Skeletal muscle cell (primary cell): Measurements from ENCODE around the gene RAI14.
"Not testable (repeated sequence)": the region's sequence is repeated elsewhere in the genome, so short reads cannot be mapped to it uniquely, and the experiment has no call there.

Source experiments
- DNase-seq: peaks from one replicate; pipeline ENCODE4 v3.0.0-alpha.2; 2010; ENCODE audit warnings: low read depth
- H3K4me3 ChIP-seq: 2 replicates; pipeline ENCODE4 v1.5.1; 2011; ENCODE audit warnings: low read depth, mild to moderate bottlenecking, control low read depth, low read length, moderate library complexity

Gene RAI14

DNA sequence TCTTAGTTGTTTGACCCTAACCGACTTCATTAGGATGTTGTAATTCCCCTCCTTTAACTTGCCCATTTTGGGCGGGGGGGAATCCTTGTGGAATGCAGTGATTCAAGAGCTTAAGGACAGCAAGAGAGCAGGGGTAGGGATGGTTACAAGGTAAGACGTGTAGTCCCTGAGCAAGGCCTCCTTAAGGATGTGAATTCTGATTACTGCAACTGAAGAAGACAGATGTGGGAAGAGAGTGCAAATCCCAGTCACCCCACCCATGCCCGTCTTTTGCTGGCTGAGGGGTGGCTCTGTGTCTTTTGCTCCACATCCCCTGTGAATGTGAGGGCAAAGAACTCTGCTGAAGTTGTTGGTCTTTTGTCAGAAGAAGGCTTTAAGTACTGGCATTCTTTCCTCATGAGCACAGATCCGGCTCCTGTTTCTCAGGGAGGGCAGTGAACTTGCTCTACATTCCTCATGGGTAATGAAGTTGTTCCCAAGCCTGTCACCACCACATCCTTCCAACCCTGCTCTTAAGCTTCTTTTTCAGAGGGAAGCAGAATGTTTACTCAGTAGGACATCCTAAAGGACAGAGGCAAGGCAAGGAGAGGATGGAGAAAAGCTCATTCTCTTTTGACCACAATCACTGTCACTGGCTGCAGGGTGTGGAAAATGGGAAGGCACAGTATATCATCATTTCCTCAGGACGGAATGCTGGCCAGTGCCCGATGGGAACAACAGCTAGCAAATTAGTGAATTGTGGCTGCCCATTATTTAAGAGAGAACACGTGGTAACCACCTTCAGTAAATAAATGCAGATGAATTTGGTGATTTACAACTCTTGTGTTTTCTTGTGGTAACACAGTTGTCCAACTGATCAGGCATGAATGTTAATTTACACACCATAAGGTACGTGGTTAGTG is 61.5 kb downstream of the RAI14 start:
- DNase-seq = peak; percentile 95
- no peak overlapping the region for H3K4me3 ChIP-seq

DNA sequence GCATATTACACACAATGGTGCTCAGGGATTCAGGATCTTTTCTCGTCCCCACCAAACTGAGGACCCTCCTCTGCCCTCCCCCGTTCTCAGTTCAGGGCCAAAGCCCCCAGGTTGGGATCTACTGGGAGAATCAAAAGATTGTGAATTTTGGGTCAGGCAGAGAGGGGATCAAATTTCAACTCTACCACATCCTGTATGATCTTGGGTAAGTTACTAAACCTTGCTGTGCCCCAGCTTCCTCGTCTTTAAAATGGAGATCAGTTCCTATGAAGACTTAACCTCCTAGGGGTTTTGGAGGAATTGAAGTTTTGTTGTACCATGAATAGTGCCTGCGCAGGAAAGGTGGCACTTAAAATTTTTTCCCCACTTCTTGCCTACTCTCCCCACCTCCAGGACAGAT is 62.4 kb downstream of the RAI14 start:
- DNase-seq = no peak
- no peak overlapping the region for H3K4me3 ChIP-seq

DNA sequence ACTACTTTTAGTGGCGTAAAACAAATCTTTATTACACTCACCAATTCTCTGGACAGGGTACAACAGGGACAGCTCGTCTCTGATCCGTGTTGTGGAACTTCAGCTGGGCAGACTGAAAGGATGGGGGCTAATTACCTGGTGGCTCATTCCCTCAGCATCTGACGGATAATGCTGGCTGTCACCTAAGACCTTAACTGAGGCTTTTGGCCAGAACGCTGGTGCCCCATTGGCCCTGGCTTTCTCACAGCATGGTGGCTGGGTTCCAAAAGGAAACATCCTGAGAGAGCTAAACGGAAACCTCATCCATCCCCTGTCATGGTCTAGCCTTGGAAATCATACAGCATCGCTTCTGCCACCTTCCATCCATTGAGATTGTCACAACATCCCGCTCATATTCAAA is 62.9 kb downstream of the RAI14 start:
- H3K4me3 ChIP-seq = no peak overlapping the region
- DNase-seq = no peak

DNA sequence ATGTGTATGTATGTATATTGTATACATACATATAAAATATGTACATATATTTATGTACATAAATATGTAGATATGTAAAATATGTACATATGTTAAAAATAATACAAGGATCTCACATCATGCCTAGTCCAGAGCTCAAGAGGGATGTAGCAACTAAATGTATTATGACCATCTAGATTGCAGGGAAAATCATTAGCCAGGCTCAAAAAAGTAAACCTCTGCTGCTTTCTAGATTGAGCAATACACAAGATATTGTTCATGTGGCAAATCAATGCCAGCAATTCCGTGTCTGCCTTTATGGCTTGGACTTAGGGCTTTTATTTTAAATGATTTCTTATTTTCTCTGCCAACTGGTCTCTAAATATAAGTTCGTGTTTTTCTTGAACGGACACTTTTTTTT is 65.2 kb downstream of the RAI14 start:
- H3K4me3 ChIP-seq = no peak overlapping the region
- no peak for DNase-seq

DNA sequence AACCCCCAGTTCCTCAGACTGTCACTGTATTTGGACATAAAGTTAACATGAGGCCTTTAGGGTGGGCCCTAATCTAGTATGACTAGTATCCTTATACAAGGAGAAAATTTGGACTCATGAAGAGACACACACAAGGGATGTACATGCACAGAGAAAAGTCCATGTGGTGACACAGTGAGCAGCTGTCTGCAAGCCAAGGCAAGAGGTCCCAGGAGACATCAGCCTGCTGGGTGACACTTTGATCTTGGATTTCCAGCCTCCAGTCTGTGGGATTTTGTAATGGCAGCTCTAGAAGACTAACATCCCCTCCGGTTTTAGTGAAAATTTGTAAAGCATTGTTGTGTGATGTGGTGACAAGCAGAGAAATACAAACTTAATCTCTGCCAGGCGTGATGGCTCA is 66.1 kb downstream of the RAI14 start:
- no peak for DNase-seq
- H3K4me3 ChIP-seq = no peak overlapping the region

DNA sequence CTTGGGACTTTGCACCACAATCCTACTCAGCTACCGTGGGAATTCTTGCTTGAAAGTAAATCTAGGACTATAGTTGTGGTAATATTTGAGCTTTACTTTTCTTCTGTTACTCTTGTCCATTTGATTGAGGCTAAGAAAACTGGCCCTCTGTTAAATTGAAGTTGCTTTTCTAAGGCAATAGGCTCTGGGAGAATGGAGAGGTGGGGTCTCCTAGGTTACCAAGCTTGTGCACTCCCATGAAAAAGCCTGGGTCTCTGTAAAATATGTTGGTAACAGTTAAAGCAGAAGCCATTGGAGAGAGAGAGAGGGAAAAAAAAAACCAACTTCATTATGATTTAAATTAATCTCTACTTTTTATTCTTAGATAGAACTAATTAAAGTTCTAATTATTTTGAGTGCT is 68.6 kb downstream of the RAI14 start:
- DNase-seq = no peak
- H3K4me3 ChIP-seq = no peak overlapping the region

DNA sequence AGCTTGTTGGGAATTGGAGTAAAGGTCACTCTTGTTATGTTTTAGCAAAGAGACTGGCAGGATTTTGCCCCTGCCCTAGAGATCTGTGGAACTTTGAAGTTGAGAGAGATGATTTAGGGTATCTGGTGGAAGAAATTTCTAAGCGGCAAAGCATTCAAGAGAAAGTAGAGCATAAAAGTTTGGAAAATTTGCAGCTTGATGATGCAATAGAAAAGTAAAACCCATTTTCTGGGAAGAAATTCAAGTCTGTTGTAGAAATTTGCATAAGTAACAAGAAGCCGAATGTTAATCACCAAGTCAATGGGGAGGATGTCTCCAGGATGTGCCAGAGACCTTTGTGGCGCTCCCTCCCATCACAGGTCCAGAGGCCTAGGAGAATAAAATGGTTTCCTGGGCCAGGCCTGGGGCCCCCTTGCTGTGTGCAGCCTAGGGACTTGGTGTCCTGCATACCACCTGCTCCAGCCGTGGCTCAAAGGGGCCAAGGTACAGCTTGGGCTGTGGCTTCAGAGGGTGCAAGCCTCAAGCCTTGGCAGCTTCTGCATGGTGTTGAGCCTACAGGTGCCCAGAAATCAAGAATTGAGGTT is 71.1 kb downstream of the RAI14 start:
- H3K4me3 ChIP-seq, DNase-seq: not testable (repeated sequence)

DNA sequence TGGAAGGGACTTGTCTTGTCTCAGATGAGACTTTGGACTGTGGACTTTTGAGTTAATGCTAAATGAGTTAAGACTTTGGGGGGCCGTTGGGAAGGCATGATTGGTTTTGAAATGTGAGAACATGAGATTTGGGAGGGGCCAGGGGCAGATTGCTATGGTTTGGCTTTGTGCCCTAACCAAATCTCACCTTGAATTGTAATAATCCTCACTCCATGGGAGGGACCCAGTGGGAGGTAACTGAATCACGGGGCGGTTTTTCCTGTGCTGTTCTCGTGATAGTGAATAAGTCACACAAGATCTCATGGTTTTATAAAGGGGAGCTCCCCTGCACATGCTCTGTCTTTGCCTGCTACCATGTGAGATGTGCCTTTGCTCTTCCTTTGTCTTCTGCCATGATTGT is 72.1 kb downstream of the RAI14 start:
- DNase-seq = no peak
- no peak overlapping the region for H3K4me3 ChIP-seq

DNA sequence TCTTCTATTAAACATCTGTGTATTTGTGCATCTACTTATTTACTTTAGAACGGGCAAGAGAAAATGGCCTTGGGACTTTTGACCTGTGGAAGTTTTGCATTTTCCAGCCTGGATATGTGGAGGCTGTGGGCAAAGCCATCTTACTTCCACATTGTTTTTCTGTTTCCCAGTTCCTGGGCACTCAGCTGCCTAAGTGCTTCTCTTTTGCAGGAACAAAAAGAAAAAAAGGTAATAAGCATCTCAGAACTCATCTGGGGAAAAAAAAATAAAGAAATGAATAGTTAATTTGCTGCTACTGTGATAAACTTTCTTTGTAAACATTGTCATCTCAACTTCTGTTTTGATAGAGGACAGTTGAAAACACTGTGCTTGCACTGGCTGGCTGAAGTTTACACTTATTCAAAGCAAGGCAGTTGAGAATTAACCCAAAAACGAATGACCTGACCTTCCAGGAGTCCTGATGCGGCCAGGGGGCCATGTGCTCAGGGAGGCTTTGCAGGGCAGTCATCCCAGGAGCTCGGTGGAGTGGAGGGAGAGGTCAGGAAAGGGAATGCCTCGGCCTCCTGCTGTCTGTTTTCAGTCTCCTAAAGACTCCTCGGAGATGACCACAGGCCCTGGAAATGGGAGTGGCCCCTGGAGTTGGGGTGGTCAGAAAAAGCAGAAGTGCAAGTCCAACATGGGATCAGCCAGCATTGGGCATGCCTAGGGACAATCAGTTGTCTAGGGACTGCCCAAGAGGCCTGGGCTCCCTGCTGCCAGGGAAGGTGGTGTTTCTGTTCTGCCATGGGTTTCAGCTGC is 75.5 kb downstream of the RAI14 start:
- H3K4me3 ChIP-seq = no peak overlapping the region
- DNase-seq = no peak

DNA sequence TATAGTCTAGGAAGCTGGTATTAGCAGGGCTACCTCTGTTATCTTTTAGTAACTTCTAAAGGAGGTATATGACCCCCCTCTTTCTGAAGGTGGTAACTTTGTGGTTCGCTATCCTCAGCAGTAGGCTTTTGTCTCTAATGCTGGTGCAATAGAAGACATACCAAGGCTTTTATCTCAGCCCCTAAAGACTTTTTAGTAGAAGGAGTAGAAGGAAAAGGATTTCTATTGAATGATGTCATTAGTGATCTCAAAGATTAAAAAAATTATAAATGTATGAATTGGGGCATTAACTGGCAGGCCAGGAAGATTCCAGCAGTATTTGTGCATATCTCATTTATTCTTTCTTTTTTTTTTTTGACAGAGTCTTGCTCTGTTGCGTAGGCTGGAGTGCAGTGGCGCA is 78.2 kb downstream of the RAI14 start:
- no peak overlapping the region for H3K4me3 ChIP-seq
- DNase-seq = no peak

DNA sequence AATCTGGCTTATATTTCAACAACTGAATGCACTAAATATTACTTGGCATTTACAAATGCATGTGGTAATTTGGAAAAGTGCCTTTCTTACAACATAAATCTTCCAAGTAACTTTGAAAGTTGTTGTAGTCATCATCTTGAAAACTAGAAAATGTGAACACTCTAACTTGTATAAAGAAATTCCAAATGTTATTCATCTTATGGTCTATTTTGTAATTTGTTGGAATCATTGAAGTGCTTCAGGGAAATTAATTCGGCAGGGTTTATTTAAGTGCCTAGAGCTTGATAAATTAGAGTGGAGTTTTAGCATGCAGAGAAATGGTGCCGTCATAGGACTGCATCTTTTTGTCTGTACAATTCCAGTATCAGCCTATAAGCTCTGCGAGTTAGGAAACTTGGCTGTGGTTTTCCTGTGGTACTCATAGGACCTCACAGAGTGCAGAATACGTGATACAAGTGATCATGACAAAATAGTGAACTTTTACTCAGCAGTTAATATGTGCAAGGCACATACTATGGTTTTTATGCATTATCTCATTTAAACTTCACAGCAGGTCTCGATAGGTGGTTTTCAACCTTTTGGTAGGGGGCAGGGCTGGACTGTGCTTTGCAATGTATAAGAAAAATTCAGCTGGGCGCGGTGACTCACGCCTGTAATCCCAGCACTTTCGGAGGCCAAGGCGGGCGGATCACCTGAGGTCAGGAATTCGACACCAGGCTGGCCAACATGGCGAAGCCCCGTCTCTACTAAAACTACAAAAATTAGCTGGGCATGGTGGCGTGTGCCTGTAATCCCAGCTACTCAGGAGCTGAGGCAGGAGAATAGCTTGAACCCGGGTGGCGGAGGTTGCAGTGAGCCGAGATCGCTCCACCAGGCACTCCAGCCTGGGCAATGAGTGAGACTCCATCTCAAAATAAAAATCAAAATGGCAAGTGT is 79.6 kb downstream of the RAI14 start:
- peak; percentile 61 for DNase-seq

DNA sequence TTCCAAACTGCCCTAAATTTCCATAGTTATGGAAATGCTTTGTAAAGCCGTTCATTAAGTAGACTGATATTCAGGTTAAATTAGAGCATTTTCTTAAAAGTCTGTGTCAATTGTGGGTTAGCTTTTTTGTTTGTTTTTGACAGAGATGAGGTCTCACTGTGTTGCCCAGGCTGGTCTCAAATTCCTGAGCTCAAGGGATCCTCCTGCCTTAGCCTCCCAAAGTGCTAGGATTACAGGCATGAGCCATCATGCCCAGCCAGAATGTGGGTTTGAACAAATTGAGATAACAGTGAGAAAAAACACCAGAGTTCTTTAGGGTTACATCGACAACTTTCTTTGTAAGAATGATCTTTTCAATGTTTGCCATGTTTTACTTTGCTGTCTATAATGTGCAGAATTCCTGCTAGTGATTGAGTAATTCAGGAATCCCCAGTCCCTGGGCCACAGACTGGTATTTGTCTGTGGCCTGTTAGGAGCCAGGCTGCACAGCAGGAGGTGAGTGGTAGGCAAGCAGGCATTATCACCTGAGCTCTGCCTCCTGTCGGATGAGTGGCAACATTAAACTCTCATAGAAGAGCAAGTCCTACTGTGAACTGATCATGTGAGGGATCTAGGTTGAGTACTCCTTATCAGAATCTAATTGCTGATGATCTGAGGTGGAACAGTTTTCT is 80.5 kb downstream of the RAI14 start:
- DNase-seq = no peak
- H3K4me3 ChIP-seq = no peak overlapping the region

More for the DNA sequence above, 79.6 kb downstream of the RAI14 start:
- no peak overlapping the region for H3K4me3 ChIP-seq

DNA sequence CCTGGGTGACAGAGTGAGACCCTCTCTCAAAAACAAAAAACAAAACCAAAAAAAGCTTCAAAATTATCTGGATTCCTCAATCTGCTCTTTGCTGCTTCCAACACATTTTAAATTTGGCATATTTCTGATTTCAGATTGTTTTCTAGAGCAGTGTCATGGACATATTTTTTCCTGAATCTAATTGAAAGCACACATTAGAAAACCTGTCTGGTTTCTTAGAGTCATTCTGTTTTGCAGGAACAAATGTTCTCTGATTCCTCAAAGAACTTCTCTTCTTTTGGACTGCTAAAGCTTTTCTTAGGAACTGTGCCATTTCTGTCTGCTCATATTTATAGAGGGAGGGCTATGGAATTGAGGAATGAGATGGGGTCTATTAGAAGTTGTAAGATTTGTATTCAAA is 81.6 kb downstream of the RAI14 start:
- H3K4me3 ChIP-seq = no peak overlapping the region
- DNase-seq = no peak

DNA sequence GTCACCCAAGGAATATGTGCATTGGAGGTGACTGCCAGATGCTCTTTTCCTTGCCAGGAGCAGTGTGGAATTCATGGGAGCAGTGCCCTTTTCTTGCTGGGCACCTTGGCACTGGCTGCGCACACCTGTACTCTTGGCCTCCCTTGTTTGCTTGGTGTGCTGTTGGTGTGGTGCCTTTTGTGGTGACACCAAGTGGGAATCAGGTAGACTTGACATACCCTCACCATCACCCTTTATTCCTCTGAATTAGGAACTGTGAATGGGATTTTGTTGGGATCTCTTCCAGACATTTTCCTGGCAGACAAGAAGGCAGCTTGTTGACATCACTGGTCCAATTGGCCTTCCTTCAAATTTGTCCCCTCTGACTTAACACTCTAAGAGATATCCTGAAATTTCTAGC is 82.3 kb downstream of the RAI14 start:
- H3K4me3 ChIP-seq = no peak overlapping the region
- DNase-seq = no peak

DNA sequence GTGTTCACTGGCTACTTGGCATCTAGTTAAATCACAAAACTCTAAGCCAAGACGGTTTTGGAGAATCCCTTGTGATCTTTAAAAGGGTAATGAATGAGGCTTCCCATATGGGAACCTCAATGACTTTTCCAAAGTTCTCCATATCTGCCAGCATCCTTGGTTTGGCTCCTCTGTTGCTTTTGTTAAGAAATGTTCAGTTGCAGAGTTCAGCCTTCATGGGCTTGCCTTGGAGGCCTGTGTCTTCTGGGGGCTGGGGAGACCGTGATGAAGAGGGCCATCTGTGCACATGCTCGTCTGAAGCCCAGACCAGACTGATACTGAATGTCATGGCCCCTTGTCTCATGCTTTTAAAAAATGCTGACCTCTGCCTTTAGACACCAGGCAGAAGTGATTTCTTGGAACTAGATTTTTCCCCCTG is 84.3 kb downstream of the RAI14 start:
- H3K4me3 ChIP-seq = no peak overlapping the region
- no peak for DNase-seq

DNA sequence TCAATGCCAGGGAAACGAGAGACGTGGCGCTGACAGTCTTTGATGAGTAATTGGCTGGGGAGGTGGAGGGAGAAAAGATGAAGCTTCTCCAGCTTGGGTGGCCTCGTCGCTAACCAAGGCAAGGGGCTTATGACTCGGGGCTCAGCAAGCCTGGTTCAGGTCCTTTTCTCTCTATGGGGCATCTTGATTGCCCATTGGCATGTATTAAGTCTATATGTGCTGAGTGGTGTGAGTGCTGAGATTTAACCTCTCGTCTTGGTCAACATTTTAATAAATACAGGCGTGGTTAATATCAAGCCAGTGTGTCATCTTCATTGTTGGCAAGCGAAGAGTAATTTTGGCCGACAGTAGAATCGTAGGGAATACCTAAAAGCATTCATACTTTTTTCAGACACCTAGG is 85.9 kb downstream of the RAI14 start:
- H3K4me3 ChIP-seq = no peak overlapping the region
- no peak for DNase-seq

DNA sequence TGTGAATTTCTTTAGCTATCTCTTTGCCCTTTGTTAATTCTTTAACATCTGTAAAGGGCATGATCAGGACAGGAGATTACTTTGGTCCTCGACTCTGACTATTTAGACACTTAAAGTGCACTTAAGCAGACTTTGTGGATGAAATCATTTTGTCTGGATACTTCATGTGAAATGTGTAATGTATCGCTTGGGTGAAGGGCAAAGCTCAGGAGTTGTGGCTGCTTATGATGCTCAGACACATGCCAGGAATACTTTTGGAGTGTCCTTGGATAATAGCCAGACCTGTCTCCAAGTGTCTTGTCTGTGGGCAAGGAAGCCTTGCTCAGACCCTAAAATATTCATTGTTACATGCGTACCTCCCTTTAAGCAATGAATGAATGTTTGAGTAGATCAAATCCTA is 87.8 kb downstream of the RAI14 start:
- H3K4me3 ChIP-seq = no peak overlapping the region
- peak; percentile 100 for DNase-seq

DNA sequence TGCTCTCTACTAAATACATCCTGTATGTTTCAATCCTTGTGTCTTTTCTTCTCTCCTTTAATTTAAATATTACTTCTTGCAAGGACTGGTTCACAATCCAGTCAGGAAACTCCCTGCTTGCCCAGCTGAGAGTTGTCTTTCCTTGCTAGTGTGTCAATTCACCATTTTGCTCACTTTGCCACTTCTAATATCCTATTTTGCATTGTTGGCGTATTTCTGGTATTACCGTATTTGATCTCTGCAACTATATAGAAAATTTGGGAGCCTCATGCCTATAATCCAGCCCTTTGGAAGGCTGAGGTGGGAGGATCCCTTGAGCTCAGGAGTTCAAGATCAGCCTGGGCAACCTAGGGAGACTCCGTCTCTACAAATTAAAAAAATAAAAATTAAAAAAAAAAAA is 92.3 kb downstream of the RAI14 start:
- no peak for DNase-seq

DNA sequence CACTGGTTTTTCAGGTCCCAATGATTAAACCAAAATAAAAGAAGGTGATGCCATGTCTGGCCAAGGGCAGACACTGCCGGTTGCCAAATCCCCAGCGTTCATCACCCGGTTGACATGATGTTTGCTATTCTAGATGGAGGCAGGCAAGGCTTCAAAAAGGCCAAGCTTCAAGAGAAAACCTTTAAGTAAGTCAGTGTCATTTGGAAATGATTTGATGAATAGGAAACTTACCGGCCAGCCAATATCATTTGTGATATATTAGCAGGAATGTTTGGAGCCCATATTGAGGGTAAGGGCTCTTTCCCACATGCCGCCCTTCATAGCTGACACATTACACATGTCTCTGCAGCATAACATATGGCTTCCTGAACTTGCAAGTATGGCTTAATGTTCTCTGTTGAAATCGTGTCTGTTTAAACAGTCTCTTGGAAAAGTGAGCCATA is 93.3 kb downstream of the RAI14 start:
- peak; percentile 92 for DNase-seq

More for the DNA sequence above, 92.3 kb downstream of the RAI14 start:
- H3K4me3 ChIP-seq = no peak overlapping the region

More for the DNA sequence above, 93.3 kb downstream of the RAI14 start:
- H3K4me3 ChIP-seq = no peak overlapping the region
